GM21515 (cell line): Measurements from ENCODE around the gene C2orf92.
A peak's percentile ranks its signal among the peaks of the same experiment; 100 is the strongest.
"Not testable (repeated sequence)": the region's sequence is repeated elsewhere in the genome, so short reads cannot be mapped to it uniquely, and the experiment has no call there.

Experiments
- ATAC-seq: cut with Tn5 transposase; IDR thresholded peaks from one replicate; pipeline ENCODE4 v1.9.1; 2021; ENCODE audit not compliant: unreplicated experiment

C2orf92 gene

DNA sequence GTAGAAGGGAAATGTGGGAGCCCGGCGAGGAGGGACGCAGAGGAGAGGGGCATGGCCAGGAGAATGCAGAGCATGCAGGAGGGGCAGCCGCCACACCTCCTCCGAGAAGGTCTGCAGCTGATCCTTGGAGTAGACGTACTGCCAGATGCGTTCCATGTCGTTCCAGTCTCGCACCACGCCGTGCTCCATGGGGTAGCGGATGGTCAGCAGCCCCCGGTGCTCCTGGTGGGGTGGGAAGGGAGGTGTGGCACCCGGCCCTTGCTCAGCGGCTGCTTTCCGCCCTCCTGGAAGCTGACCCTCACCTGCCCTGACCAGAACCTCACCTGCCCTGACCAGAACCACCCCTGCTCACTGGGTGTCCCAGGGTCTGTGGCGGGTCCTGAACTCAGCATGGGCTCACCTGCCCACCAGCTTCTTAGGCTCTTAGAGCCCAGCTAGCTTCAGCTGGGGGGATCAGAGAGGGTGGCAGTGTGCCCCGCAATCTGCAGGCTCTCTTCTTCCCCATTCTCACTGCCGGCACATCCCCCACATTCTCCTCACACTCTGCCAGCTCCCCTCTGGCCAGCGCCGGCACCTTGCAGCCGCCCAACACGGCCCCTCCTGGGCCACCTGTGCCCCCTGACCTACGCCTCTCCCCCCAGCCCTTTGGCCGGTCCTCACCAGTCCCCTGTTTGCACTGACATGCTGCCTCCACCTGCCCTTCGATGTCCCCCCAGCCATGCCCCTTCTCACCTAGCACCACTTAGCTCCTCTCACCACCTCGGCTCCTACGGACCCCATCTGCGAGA lies 10.1 kb upstream of the C2orf92 start:
- no peak for ATAC-seq

- no peak for ATAC-seq
Measured at GRCh38 chr2:97660044-97660774, 9.3 kb upstream of the C2orf92 start.

DNA sequence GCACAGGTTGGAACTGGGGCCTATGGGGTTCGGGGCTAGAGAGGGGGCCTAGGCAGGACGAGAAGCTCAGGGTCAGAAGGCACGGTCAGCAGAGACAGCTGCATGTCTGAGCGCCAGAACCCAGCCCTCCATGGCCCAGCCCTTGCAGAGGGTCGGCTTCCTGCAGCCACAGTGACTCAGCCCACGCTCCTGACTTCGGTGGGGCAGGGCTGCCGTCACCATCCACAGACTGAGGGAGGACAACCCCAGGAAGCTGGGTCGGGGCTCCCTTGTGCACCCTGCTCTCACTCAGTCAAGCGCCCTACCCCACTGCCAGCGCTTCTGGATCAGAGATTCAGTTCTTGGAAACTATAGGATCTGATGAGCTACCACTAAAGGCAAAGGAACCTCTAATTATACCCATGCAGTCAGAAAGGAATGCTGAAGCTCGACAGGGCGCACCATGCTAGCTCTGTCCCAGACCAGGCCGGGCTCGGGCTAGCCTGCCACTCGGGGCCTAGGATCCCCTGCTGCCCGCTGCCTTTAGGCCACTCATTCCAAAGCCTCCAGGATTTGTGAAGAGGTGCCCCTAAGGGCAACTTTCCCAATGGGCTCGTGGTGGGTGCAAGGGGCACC lies 8.6 kb upstream of the C2orf92 start:
- no peak for ATAC-seq

GRCh38 chr2:97661927-97662326 lies 7.6 kb upstream of the C2orf92 start:
- no peak for ATAC-seq

GRCh38 chr2:97662386-97662894 lies 7.1 kb upstream of the C2orf92 start:
- ATAC-seq = no peak

DNA sequence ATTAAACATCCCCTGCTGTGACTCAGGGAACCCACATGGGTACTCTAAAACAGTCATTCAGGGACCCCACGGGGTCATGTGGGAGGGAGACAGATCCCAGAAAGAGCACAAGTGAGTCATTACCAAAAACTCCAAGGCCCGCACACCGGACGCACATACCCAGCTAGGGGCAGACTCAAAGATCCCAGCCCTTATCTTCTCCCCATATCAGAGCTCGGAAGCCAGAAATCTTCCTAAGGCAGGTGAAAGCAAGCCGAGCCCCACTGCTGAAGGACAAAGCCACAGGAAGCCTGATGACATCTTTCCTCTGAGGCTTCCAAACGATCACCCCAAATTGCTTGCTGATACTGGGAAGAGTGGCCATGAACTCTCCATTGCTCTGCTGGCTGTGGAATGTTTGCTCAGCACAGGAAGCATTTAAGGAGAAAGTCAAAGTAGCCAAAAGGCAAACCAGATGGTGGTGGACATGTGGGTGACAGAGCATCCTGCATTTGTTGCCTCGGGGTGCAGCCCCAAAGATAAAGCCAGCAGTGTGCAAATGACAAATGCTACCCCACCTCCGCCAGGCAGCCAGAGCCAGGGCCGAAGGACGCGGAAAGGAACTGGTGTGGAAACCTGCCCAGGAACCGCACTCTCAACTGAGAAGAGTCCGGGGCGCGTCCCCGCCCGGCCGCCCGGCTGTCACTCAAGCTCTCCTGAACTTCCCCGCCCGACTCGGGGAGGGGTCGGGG lies 6.5 kb upstream of the C2orf92 start:
- peak; percentile 45 for ATAC-seq

DNA sequence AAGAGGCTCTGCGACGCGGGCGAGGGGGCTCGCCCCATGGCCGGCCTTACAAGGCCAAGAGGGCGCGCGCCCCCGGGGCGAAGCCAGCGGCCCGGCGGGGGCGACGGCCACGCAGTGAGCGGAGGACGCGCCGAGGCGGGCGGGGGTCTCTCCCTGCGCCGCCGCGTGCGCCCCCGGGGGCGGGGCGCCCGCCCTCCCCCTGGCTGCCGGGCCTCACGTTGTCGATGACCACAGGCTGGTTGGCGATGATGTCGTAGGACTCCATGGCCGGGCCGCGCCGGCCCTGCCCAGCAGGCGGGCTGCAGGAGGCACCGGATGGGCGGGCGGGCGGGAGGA lies 5.9 kb upstream of the C2orf92 start:
- ATAC-seq = no peak

GRCh38 chr2:97663962-97664635 lies 5.4 kb upstream of the C2orf92 start, which contains the start of gene ACTR1B:
Gene ACTR1B, minus strand, starts transcription at chr2:97664044. Its CDS starts 154 bp downstream, at chr2:97663890.
- peak; percentile 85 for ATAC-seq

GRCh38 chr2:97664636-97664970 lies 4.9 kb upstream of the C2orf92 start:
- ATAC-seq = no peak

DNA sequence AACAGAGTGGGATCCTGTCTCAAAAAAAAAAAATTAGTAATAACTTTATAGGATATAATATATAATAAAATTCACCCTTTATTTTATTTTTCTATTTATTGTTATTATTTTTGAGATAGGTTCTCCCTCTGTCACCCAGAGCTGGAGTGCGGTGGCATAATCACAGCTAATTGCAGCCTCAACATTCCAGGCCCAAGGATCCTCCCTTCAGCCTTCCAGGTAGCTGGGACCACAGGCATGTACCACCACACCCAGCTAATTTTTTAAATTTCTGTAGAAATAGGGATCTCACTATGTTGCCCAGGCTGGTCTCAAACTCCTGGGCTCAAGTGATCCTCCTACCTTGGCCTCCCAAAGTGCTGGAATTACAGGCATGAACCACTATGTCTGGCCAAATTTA lies 958 bp downstream of the C2orf92 start:
- ATAC-seq = no peak

DNA sequence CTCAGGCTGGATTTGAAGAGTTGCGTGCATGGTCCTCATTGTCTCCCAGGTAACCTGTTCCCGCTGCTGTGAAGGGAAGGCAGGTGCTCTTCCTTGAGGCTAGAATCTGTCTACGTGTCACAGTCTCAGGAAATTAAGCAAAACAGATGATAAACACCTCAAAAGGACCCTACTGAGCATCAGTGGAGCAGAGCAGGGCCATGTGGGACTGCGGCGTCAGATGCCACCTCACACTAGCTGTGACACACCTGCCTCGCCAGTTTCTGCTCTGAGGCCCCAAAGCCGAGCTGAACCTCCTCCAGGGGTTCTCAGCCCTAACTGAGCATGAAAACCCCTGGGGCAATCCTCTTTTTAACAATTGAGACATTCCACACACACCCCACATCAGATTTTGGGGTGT lies 2.0 kb downstream of the C2orf92 start:
- no peak for ATAC-seq

- not testable (repeated sequence) for ATAC-seq
Measured at GRCh38 chr2:97672606-97673140, 3.2 kb downstream of the C2orf92 start.

DNA sequence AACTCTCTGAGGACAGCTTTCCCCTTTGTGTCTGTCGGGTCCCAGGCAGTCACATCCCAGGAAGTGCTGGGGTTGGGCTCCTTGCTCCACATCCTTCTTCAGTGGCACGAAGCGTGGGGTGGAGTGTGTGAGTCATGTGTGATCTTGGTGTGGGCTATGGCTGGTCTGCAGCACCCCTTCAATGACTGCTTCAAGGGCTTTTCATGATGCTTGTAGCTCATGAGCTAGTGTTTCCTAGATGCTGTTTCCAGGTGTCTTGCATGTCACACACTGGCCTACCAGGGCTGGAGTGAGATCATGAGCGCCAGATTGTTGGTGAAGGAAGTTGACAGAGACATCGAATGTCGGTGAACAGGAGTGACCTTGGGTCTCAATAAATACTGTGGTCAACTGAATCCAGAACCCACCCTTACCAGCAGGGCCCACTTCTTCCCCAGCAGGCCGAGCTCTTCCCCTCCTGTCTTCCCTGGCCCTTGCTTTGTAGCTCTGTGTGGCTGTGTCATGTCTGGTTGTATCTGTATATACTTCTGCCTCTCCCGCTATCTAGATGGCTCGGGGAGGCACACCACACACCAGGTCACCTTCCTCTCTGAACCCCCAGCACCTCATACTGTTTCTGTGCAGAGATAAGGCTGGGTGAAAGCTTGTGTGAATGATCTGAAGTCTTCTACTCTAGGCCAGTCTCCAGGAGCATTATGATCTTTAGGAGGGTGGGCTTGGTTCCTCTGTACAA lies 3.8 kb downstream of the C2orf92 start:
- no peak for ATAC-seq

- no peak for ATAC-seq
Measured at GRCh38 chr2:97673915-97674283, 4.4 kb downstream of the C2orf92 start.

GRCh38 chr2:97675430-97676113 lies 6.1 kb downstream of the C2orf92 start:
- ATAC-seq = no peak

DNA sequence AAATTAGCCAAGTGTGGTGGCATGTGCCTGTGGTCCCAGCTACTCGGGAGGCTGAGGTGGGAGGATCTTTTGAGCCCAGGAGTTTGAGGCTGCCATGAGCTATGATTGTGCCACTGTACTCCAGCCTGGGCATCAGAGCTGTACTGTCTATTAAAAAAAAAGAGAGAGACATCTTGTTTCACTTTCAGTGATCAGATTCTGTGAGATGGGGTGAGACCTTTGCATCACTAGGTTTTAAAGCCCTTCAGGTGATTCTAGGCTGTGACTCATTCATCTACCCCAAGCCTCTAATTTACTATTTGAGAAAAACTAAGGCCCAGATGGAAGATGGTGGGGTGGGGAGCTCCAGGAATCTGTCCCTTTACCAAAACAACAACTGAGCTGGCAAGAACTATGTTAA lies 7.1 kb downstream of the C2orf92 start:
- no peak for ATAC-seq

- no peak for ATAC-seq
Measured at GRCh38 chr2:97677480-97677879, 8.0 kb downstream of the C2orf92 start.

- ATAC-seq = no peak
Measured at GRCh38 chr2:97678298-97678697, 8.8 kb downstream of the C2orf92 start.

- ATAC-seq = not testable (repeated sequence)
Measured at GRCh38 chr2:97687235-97687634, 17.7 kb downstream of the C2orf92 start.
